ENCODE results near the gene PALLD. TPM values are rescaled to one million over a fixed set of nuclear protein-coding genes. Genes with fewer than 3 reads are reported as not detected.

Gene PALLD
- polyA plus RNA-seq, 1 donor from 2014 or later: 20.5 TPM

DNA sequence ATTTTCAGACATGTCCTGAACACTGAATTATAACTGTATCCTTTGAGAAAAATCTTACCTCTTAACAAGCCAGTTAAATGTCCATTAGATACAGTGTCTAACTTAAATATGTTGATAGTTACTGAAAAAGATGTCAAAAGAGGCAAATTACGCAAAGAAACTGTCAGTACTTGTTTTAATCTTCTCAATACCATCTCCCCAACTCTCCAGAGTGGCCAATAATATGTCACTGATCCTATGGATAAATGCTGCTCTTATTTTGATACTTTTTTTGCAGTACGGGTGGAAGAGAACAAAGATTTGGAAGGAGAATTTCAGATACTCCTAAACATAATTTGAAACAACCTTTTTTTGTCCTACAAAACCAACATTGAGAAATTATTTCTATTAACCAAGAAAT lies 320.5 kb downstream of the PALLD start:
- TF ChIP-seq EZH2 (IDR thresholded peaks at IDR 0.05; ENCODE audit: borderline replicate concordance, insufficient read depth, low read length, poor library complexity, severe bottlenecking) (no peak), EP300 (conservative IDR thresholded peaks at IDR 0.05; ENCODE audit: poor library complexity, severe bottlenecking) (no peak), TAF1 (IDR thresholded peaks at IDR 0.05; ENCODE audit: low read depth) (no peak), POLR2AphosphoS5 (IDR thresholded peaks at IDR 0.05) (no peak), MXI1 (conservative IDR thresholded peaks at IDR 0.05; ENCODE audit: poor library complexity, severe bottlenecking) (no peak), SMC3 (conservative IDR thresholded peaks at IDR 0.05; ENCODE audit: poor library complexity) (no peak), RAD21 (conservative IDR thresholded peaks at IDR 0.05) (no peak)
- TF ChIP-seq, protein P1, sequence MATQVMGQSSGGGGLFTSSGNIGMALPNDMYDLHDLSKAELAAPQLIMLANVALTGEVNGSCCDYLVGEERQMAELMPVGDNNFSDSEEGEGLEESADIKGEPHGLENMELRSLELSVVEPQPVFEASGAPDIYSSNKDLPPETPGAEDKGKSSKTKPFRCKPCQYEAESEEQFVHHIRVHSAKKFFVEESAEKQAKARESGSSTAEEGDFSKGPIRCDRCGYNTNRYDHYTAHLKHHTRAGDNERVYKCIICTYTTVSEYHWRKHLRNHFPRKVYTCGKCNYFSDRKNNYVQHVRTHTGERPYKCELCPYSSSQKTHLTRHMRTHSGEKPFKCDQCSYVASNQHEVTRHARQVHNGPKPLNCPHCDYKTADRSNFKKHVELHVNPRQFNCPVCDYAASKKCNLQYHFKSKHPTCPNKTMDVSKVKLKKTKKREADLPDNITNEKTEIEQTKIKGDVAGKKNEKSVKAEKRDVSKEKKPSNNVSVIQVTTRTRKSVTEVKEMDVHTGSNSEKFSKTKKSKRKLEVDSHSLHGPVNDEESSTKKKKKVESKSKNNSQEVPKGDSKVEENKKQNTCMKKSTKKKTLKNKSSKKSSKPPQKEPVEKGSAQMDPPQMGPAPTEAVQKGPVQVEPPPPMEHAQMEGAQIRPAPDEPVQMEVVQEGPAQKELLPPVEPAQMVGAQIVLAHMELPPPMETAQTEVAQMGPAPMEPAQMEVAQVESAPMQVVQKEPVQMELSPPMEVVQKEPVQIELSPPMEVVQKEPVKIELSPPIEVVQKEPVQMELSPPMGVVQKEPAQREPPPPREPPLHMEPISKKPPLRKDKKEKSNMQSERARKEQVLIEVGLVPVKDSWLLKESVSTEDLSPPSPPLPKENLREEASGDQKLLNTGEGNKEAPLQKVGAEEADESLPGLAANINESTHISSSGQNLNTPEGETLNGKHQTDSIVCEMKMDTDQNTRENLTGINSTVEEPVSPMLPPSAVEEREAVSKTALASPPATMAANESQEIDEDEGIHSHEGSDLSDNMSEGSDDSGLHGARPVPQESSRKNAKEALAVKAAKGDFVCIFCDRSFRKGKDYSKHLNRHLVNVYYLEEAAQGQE (IDR thresholded peaks at IDR 0.05; ENCODE audit: borderline replicate concordance): no peak
- TF ChIP-seq, protein P2, sequence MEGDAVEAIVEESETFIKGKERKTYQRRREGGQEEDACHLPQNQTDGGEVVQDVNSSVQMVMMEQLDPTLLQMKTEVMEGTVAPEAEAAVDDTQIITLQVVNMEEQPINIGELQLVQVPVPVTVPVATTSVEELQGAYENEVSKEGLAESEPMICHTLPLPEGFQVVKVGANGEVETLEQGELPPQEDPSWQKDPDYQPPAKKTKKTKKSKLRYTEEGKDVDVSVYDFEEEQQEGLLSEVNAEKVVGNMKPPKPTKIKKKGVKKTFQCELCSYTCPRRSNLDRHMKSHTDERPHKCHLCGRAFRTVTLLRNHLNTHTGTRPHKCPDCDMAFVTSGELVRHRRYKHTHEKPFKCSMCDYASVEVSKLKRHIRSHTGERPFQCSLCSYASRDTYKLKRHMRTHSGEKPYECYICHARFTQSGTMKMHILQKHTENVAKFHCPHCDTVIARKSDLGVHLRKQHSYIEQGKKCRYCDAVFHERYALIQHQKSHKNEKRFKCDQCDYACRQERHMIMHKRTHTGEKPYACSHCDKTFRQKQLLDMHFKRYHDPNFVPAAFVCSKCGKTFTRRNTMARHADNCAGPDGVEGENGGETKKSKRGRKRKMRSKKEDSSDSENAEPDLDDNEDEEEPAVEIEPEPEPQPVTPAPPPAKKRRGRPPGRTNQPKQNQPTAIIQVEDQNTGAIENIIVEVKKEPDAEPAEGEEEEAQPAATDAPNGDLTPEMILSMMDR (IDR thresholded peaks at IDR 0.05; ENCODE audit: poor library complexity, severe bottlenecking): no peak
- Histone ChIP-seq H2AFZ (ENCODE audit: low read depth, low read length) (no peak overlapping the region), H3K79me2 (replicated peaks; ENCODE audit: insufficient read depth, low read length) (no peaks in the 10 kb centered on the region), H3K27ac (ENCODE audit: low read length) (no peak overlapping the region), H3F3A (ENCODE audit: insufficient read depth, low read length, poor library complexity, severe bottlenecking) (peaks cover 4% of the 10 kb centered on the region), H3K4me3 (ENCODE audit: low read length) (no peak overlapping the region), H4K20me1 (ENCODE audit: insufficient read depth) (no peaks in the 10 kb centered on the region), H3K9ac (ENCODE audit: low read length) (peak overlapping the region; percentile 14), H3K9me2 (ENCODE audit: insufficient read depth, low read length) (no peaks in the 10 kb centered on the region), H3K27me3 (ENCODE audit: insufficient read depth, low read depth, low read length) (no peaks in the 10 kb centered on the region), H3K4me2 (ENCODE audit: low read length) (no peak overlapping the region), H3K36me3 (ENCODE audit: insufficient read depth, low read length) (no peaks in the 10 kb centered on the region), H3K9me3 (ENCODE audit: low read length) (no peaks in the 10 kb centered on the region)

DNA sequence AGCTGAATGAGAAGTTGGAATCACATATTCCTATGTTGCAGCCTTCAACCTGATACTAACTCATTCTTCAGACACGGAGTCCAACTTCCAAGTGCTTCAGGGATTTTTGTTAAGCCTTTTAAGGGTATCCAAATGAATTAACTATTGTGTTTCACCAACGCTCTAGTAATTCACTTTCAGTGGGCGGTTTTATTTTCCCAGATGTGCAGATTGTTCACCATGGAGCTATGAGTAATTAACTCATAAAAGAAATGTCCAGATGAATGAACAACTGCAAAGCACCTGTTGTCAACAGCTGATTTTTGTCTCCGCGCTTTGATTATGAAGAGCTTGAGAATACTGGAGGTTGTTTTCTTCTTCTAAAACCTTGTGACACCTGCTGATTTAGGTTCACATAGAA lies 325.6 kb downstream of the PALLD start:
- H2AFZ ChIP-seq (ENCODE audit: low read depth, low read length): no peak overlapping the region
- no peaks in the 10 kb centered on the region for H3K79me2 ChIP-seq (replicated peaks; ENCODE audit: insufficient read depth, low read length)
- H4K20me1 ChIP-seq (ENCODE audit: insufficient read depth): no peaks in the 10 kb centered on the region
- H3K9ac ChIP-seq (ENCODE audit: low read length): no peak overlapping the region
- no peak overlapping the region for H3K4me2 ChIP-seq (ENCODE audit: low read length)
- peaks cover 2% of the 10 kb centered on the region for H3F3A ChIP-seq (ENCODE audit: insufficient read depth, low read length, poor library complexity, severe bottlenecking)
- no peak overlapping the region for H3K27ac ChIP-seq (ENCODE audit: low read length)
- TF ChIP-seq, protein P1 (IDR thresholded peaks at IDR 0.05; ENCODE audit: borderline replicate concordance): no peak
- TF ChIP-seq MXI1 (conservative IDR thresholded peaks at IDR 0.05; ENCODE audit: poor library complexity, severe bottlenecking): no peak
- TF ChIP-seq, protein P2 (IDR thresholded peaks at IDR 0.05; ENCODE audit: poor library complexity, severe bottlenecking): no peak
- no peak for TF ChIP-seq EZH2 (IDR thresholded peaks at IDR 0.05; ENCODE audit: borderline replicate concordance, insufficient read depth, low read length, poor library complexity, severe bottlenecking)
- no peak for TF ChIP-seq POLR2AphosphoS5 (IDR thresholded peaks at IDR 0.05)
- TF ChIP-seq TAF1 (IDR thresholded peaks at IDR 0.05; ENCODE audit: low read depth): no peak
- TF ChIP-seq EP300 (conservative IDR thresholded peaks at IDR 0.05; ENCODE audit: poor library complexity, severe bottlenecking): no peak
- no peak for TF ChIP-seq SMC3 (conservative IDR thresholded peaks at IDR 0.05; ENCODE audit: poor library complexity)
- TF ChIP-seq RAD21 (conservative IDR thresholded peaks at IDR 0.05): no peak
- no peaks in the 10 kb centered on the region for H3K9me2 ChIP-seq (ENCODE audit: insufficient read depth, low read length)
- no peaks in the 10 kb centered on the region for H3K9me3 ChIP-seq (ENCODE audit: low read length)
- H3K27me3 ChIP-seq (ENCODE audit: insufficient read depth, low read depth, low read length): no peaks in the 10 kb centered on the region
- no peaks in the 10 kb centered on the region for H3K36me3 ChIP-seq (ENCODE audit: insufficient read depth, low read length)
- no peak overlapping the region for H3K4me3 ChIP-seq (ENCODE audit: low read length)
